Measurements from ENCODE around the gene MPEG1.

Gene MPEG1, protein sequence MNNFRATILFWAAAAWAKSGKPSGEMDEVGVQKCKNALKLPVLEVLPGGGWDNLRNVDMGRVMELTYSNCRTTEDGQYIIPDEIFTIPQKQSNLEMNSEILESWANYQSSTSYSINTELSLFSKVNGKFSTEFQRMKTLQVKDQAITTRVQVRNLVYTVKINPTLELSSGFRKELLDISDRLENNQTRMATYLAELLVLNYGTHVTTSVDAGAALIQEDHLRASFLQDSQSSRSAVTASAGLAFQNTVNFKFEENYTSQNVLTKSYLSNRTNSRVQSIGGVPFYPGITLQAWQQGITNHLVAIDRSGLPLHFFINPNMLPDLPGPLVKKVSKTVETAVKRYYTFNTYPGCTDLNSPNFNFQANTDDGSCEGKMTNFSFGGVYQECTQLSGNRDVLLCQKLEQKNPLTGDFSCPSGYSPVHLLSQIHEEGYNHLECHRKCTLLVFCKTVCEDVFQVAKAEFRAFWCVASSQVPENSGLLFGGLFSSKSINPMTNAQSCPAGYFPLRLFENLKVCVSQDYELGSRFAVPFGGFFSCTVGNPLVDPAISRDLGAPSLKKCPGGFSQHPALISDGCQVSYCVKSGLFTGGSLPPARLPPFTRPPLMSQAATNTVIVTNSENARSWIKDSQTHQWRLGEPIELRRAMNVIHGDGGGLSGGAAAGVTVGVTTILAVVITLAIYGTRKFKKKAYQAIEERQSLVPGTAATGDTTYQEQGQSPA

DNA sequence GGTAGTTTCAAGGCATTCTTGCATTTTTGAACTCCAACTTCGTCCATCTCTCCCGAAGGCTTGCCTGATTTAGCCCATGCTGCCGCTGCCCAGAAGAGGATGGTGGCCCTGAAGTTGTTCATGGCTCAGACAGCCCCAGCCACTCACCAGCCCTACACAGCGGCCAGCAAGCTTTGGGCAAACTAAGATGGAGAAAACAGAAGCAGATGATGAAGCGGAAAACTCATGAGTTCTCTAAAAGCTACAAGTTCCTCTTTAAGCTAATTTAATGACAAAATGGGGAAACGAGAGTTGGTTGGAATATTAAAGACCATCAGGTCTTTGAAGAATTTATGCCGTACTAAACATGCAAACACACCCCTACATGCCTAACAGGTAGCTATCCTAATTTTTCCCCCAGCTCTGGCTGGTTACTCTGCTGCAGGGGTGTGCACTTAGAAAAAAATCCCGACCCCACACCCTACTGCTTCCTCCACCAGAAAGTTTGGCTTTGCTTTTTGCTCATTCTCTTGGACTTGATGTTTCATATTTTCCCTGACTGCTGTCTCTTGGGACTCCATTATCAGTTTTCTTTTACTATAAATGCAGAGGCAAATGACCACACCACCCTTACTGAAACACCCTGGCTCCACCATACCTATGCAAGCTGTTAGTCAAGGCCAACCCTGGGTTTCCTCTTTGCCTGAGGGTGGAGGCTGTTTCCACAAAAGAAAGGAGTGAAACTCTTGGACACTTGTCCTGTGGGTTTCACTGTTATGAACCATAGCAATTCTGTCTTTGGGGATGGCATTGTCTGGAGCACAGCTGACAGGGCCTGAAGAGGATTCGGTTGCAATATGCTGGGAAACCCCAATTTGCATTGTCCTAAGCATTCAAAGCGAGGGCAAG is at the start of gene MPEG1:
MPEG1 (minus strand) TSS at position 184 of the 888 bp plus-strand sequence; CDS start at position 122, 62 bp downstream.
- no peak for FAIRE-seq

DNA sequence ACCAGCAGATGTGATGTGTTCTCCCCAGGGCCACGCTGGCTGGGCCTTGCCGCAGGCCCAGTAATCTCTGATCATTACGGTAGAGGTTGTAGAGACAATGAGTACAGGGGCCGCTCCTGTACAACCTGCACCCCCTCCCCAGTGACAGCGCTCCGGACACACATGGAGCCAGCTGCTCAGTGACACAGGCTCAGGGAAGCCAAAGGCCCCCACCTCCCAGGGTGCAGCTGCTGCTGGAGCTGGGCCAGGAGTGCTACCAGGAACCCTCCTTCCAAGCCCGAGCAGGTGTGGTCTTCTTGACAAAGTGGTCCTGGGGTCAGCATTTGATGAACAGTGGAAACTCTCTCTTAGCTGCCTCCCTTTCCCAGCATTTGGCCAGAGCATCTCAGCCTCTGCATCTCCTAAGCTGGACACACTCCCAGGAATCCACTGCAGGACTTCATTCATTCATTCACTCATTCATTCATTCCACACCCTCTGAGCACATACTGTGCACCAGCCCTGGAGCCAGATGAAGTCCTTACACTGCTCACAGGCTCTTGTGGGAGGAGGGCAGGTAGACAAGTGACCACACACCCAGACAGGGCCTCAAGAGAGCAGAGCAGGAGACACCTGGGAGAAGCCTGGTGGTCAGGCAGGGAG is 49.6 kb upstream of the MPEG1 start:
- no peak for FAIRE-seq

DNA sequence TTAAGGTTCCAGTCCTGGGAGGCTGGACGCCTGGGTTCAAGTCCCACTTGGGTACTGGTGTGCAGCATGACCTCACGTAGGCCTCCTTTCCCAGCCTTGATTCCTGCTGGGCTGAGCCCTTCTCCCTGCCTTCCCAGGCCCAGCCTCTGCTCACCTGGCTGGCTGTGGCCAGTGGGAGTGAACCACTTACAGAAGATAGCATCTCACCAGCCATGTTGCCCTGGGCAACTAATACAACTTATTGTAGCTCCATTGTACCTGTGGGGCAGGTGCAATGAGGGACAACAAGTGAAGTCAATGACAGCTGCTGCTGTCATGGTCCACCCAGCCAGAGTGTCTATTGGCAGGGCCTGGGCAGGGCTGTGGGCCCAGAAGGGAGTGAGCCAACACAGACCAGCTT is 48.4 kb upstream of the MPEG1 start:
- FAIRE-seq = no peak

DNA sequence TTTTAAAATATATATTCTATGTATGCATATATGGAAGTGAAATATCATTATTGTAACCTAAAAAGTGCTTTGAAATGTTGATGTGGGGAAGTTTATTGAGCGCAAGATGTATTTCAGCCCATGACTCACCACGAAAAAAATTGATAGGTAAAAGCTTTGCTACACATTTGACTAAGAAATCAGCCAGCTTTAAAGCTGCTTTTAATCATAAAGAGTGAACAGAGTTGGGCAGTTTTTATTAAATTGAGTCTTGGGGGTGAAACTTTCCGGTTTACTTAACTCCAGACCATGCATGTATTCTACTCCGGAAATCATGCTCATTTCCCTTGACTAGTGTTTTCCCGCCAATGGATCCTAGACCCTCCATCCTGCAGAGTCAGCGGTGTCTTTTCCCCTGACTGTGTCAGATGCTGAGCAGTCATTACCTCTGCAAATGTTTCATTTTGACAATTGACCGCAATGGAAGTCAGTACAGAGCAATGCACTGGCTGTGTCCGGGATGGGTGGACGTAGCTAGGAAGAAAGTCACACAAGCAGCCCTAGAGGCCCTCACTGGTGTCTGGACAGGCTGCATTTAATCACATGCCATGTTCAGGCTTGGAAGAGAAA is 47.2 kb upstream of the MPEG1 start:
- FAIRE-seq = no peak

DNA sequence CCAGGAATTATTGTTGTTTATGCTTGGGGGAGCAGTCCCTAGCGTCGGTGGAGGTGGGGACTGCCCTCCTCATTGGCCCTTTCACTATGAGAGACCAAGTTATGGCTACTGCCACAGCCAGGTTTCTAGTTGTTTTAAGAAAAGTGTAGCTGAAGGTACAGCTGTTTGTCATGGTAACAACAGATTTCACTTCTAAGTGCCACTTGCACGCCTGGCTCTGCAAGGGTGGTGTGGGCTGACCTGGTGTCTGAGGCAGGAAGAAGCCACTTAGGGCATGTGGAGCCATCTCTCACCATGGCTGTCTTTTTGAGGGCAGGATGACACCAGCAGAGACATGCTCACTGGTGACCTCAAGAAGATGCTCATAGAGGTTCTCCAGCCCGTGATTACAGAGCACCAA is 46.3 kb upstream of the MPEG1 start:
- no peak for FAIRE-seq

DNA sequence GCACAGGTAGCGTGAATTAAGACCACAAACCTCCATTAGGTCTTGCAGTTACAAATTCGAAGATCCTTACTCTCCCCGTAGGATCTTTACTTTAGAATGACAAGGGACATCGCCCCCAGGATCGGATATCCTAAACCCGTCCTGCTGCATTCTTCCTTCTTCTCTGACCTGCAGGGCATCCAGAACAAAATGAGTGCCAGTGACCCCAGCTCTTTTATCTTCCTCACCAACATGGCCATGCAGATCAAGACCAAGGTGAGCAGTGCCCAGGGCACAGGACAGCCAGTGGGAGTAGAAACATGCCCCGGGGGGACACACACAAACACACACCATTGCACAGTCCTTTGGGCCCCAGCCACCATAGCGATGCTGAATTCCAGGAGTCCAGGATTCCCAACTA is 42.6 kb upstream of the MPEG1 start:
- no peak for FAIRE-seq

DNA sequence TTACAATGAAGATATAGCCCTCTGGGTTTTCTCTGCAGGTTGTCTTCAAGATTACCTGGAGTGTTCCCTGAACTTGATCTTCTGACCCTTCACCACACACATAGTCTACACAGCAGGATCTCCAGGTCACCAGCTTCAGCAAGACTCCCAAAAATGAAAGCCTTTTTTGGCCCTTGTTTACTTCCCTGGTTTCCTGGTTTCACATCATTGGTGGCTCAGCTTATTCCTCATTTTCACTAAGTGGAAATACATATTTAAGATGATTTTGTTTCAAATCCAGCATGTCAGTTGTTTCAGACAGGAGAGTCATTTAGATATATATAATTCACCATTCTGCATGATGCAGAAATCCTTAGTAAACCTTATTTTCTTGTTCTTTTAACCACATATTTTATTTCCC is 41.6 kb upstream of the MPEG1 start:
- no peak for FAIRE-seq

DNA sequence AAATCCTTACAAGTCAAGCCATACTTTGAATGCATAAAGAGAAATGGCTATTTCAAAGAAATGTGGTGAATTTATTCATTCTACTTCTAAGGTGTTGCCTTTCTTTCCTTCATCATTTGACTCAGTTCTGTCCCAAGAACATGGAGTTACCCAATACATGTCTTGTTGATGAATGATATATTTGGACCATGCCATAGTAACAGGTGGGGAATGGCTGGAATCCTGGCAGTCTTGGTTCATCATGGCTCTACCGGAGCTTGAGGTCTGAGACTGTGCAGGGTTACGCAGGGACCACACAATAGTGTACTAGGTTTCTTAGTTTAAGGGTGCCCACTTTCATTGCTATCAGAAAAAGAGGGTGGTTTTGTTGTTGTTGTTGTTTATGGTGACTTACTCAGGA is 40.3 kb upstream of the MPEG1 start:
- FAIRE-seq = no peak

DNA sequence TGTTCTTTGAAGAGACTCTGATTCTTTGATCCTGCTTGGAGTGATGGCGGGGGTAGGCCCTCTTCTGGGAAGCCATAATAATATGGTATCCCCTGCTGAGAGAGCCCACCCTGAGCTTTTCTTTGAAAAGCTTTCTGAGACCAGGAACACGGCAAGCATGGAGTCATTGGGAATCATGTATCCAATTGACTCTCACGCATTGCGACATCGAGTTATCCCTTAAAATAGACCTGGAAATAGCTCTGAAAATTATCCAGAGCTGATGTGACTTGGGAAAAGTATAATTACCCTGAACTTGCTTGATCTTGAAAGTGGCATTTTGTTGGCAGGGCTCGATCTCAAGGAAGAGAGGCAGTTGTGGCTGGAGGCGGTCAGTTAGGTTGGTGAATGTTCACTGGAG is 36.8 kb upstream of the MPEG1 start:
- no peak for FAIRE-seq

DNA sequence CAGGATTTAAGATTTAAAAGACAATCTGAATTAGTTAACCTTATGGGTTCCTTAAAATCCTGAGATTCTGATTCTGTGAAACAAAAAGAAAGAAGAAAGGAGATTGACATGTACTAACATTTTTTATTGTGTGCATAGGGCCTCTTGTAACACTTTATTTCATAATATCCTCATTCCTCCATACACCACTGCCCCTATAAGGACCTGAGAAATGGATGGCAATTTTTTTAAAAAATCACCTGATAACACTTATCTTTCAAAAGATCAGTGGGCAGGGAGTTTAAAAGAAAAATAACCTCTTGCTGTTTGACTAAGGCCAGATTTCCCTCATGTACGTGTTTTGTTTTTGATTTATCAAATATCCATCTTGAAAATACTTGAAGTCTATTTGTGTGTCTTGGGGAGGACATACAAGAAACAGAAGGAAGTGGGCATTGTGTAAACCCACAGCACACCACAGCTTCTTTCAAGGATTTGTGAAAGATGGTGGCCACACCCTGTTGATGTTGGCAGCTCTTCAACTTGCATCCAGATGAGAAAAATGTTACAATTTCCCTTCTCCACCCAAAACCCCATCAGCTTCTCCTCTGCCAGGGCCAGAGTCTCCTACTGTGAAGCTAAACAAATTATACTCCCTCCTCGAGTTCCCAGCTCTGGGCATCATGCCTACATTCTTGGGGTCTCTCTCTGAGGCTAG is 35.0 kb upstream of the MPEG1 start:
- no peak for FAIRE-seq

DNA sequence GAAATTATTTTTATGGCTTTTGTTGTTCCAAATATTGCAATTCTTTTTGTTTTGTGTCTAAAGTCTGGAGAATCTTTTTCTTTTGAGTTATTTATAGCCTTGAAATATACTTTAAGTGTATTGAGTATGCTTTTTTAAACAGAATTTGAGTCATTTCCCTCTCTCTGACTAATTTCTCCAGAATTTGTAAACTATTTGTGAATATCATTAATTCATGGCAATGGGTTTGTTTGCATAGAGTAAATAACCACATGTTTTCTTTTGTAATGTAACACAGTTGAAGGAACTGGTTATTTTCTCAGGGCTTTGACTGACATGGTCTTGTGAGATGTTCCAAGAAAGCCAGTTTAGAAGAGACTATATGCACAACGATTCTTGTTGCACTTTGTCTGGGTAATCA is 30.9 kb upstream of the MPEG1 start:
- no peak for FAIRE-seq

DNA sequence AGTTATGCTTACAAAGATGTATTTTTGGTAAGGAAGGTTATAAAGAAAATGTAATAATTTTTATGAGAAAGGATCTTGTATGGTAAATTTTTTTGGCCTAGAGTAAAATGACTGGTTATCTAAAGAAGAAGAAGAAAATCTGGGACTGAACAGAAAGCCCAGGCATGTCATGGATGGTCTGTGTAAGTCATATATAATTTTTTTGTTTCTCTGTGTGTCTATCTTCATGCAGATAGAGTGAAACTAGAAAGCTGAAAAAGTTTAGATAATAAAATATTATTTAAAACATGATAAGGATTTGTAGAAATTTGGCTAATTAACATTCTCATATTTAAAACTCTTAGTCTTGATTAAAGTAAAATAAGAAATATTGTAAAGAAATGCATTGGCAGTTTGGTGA is 27.6 kb upstream of the MPEG1 start:
- no peak for FAIRE-seq

DNA sequence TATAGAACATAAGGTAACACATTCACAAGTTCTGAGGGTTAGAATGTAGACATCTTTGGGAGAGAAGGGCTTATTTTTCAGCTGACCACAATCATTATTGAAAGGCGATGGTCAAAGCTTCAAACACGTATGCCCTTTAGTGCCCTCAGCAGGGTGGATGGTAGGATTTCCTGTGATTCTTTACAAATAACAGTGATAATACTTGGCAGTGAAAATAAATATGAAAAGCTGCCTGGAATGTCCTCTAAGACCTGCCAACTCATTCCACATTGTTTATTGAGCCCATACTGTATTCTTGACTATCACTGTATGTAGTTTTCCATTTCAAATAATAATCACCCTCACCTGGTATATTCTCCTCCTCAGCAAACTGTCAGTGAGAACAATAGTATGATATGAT is 13.7 kb upstream of the MPEG1 start:
- no peak for FAIRE-seq

DNA sequence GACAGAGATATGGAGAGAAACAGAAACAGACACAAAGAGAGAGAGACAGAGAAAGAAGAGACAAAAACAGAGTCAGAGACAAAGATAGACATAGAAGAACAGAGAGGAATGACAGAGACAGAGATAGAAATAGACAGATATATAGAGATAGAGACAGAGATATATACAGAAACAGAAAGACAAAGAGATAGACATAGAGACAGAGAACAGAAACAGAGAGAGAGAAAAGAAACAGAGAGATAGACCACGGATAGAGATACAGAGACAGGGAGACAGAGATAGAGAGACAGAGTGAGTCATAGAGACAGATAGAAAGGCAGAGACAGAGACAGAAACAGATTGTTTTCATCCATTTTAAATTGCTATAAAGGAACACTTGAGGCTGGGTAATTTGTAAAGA is 12.3 kb upstream of the MPEG1 start:
- FAIRE-seq = no peak

DNA sequence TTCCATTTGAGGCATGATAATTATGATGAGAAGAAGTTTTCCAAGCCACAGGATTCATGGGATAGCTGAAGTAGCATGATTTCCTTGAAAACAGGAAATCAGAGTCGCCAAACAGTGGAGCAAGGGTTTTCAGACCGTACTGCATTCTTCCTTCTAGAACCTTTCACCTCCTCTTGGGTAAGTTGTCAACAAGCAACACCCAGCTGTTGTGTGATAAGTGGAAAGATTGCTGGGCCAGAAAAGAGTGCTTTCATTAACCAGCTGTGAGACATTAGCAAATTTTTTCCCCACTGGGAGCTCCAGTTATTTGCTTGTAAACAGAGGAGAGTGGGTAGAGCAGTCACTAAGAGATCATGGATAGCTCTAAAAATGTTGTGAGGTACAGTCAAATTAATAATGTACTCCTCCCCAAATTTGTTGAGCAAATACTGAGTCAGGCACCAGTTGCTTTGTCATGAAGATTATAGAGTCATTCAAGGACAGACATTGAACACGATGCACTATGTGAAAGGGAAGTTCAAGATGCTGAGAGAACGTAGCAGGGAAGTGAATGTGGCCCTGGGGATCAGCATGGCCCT is 11.7 kb upstream of the MPEG1 start:
- FAIRE-seq = no peak

DNA sequence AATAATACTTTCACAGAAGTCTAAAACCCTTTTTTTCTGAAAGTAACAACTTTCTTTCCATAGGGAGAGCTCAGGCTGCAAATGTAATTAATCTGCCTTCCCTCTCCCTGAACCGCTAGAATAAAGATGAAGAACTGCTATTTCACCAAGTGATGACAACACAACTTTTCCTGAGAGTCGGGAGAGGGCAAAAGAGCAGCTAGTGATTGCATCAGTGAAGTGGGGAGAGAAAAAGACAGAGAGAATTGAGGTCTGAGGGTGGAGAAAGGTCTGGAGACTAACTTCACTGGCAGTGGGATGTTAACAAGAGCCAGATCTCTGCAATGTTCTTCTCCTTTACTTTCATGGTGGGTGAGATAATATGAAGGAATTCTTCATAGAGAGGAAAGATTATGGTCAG is 10.9 kb upstream of the MPEG1 start:
- no peak for FAIRE-seq

DNA sequence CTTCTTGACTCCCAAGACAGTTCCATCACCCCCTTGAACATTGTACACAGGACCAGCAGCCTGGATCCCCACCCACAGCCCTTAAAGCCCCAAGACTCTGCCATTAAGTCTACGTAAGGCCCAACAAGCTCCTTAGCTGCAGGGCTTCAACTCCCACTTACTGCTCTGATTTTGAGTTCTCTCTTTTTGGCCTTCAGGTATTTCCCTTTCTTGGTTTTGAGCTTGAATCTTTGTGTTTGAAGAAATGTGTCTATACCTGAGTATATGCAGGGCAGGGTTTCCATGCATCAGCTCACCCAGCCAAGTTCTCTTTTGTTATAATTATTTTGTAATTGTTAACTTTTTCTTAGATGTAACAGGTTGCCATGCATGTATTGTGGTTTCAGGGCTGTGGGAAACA is 10.4 kb upstream of the MPEG1 start:
- FAIRE-seq = no peak

DNA sequence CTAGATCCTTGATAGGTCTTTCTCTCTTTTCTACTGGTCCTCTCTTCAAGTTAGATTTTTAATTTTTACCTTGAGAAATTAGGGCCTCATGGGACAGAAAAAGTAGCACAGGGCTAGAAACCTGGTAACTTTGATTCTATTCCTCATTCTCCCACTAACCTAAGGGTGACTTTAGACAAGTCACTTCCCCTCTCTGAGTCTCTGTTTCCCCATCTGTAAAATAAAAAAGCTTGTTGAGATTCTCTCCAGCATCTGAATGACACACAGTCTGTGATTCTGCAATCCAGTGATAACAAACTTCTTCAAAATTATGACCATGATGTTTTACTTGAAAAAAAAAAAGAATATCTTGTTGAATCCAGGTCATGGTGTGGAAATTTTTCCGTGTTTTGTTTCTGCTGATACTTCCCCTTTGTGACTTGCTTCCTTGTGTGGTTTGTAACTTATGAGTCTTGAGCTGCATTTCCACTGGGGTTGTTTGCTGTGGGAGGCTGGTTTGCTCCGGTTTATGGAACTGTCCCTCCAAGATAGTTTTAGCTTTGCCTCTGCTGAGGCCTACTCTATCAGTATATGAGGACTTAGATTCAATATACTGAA is 9.8 kb upstream of the MPEG1 start:
- FAIRE-seq = no peak

DNA sequence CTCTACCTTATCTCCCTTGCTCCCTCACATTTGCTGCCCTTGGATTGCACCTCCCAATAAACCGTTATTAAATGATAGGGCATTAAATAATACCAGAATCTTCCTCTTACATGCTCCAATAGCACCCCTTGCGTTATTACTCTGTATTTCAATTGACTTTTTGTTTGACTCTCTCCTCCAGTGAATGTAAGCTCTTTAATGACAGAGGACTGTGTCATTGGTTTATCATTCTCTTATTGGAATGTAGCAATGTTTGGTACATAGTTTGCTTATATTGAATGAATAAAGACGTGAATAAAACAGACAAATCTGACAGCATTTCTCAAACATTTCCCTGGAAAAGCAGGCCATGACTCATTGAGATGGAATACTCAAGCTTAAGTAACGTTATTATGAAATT is 8.7 kb upstream of the MPEG1 start:
- FAIRE-seq = peak; percentile 43

DNA sequence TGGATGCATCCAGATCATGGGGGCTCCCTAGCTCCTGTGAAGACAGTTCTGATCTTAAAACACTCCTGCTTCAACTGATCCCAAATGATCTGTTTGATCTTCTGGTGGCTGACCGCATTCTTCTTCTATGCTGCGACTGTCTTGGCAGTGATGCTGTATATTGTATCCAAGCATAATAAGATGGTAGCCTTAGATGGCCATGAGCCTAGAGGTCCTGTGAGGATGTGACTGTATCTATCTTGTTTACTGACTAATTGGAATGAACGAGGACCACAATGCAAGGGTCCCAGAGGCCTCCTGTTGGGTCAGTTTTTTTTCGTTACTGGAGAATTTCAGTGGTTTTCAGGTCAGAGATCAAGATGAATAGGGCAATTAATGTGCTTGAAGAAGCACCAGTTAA is 7.1 kb upstream of the MPEG1 start:
- no peak for FAIRE-seq

DNA sequence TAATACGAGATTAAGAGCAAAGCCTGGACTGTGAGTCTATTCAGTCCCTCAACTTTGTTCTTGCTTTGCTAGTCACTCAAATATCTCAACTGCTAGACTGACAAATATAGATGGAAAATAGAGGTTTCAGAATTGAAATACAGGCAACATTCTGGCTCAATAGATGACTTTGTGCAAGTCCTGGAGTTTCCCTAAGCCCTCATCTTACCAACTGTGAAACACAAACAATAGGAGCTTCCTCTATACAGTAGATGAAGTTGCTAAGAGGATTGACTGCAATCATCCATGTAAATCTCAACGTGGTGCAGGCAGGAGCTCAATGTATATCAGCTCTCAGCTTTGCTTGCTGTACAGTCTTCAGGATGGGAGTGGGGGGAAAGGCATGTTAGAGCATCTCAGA is 6.2 kb upstream of the MPEG1 start:
- FAIRE-seq = no peak

Measured in islet of Langerhans (tissue), 1 donor.